Ovary (tissue), 3 donors: ENCODE data around the gene LYRM4.

ENCODE experiments used
- CTCF ChIP-seq, 3 donors: fragments of 450-650 bp in 2 of 3; fragments of 200-600 bp in 1 of 3; IDR thresholded peaks; one replicate each; pipeline versions ENCODE4 v1.5.1 to v1.8.0; 2016 to 2022; ENCODE audit warnings: antibody characterized with exemption in 3 of 3, mild to moderate bottlenecking in 1 of 3
- EP300 ChIP-seq: sonication (generic); formaldehyde crosslinking; IDR thresholded peaks from one replicate; pipeline ENCODE4 v1.6.1; 2017; ENCODE audit warnings: antibody characterized with exemption
- POLR2A ChIP-seq: fragments of 450-650 bp; IDR thresholded peaks from one replicate; pipeline ENCODE4 v1.6.1; 2017; ENCODE audit warnings: antibody characterized with exemption, mild to moderate bottlenecking, moderate library complexity
- donor health status: DM: no; HTN: no; CAD: no.

DNA sequence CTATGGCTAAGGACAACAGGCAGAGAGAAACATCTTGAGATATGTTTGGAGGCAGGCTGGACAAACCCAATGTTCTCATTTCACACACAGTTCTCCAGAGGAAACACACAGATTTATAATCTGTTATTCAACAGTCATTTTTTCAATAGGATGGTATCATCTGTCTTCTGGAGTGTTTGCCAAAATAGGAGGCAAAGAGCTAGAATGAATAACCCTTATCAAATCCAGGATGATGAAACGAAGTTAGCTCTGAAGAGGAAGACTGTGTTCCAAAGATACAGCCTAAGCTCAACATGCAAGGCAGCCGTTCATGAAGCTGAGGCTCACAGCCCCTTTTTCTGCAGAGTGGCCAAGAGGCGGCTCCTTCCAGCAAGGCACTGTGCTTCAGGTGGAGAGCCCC is 104.8 kb downstream of the LYRM4 start:
- no peak for TF ChIP-seq CTCF (IDR thresholded peaks at IDR 0.05)
- no peak for TF ChIP-seq POLR2A
- no peak for TF ChIP-seq EP300
